ENCODE data around the gene RTN4.
"Not testable (repeated sequence)": the region's sequence is repeated elsewhere in the genome, so short reads cannot be mapped to it uniquely, and the experiment has no call there.

The RTN4 gene, protein sequence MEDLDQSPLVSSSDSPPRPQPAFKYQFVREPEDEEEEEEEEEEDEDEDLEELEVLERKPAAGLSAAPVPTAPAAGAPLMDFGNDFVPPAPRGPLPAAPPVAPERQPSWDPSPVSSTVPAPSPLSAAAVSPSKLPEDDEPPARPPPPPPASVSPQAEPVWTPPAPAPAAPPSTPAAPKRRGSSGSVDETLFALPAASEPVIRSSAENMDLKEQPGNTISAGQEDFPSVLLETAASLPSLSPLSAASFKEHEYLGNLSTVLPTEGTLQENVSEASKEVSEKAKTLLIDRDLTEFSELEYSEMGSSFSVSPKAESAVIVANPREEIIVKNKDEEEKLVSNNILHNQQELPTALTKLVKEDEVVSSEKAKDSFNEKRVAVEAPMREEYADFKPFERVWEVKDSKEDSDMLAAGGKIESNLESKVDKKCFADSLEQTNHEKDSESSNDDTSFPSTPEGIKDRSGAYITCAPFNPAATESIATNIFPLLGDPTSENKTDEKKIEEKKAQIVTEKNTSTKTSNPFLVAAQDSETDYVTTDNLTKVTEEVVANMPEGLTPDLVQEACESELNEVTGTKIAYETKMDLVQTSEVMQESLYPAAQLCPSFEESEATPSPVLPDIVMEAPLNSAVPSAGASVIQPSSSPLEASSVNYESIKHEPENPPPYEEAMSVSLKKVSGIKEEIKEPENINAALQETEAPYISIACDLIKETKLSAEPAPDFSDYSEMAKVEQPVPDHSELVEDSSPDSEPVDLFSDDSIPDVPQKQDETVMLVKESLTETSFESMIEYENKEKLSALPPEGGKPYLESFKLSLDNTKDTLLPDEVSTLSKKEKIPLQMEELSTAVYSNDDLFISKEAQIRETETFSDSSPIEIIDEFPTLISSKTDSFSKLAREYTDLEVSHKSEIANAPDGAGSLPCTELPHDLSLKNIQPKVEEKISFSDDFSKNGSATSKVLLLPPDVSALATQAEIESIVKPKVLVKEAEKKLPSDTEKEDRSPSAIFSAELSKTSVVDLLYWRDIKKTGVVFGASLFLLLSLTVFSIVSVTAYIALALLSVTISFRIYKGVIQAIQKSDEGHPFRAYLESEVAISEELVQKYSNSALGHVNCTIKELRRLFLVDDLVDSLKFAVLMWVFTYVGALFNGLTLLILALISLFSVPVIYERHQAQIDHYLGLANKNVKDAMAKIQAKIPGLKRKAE

DNA sequence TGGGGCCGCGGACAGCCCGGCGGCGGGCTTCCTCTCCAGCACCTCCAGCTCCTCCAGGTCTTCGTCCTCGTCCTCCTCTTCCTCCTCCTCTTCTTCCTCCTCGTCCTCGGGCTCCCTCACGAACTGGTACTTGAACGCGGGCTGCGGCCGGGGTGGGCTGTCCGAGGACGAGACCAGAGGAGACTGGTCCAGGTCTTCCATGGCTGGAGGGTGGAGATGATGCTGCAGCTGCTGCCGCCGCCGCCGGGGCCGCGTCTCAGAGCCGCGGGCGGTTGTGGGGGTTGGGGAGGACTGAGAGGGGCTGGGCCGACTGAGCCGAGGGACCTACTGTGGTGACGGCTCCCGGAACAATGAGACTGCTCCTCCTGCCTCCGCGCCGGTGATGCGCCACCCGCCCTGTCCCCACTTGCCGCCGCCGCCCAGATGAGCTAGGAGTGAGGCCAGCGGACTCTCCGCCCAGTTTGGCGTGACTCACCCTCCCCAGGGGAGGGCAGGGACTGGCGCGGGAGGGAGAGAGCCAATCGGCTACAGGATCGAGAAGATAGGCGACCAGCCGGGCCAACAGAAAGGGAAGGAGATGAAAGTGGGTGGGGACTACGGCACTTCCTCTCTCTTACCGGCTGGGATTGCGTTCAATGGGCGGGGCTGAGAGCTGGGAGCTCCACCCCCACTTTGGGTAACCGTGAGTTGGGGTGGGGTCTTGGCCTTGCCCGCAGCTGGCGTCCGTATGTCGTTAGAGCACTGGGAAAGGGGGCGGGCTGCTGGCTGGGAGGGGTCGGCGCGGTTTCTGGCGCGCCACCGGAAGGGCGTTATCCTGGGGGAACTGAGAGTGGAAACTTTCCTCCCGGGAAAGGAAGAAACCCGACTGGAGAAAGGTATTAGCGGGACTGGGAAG is at the start of gene RTN4:
Gene RTN4, minus strand, starts transcription at position 352 of the 895 bp plus-strand sequence. Its CDS starts 151 bp downstream, at position 201.
- in situ Hi-C loops (cut with MboI; ENCODE audit: low sequenced_read_pairs) = loop anchor here (25.0 kb wide), 1 partner anchor 112 kb away; no protein-coding TSS in a partner anchor

DNA sequence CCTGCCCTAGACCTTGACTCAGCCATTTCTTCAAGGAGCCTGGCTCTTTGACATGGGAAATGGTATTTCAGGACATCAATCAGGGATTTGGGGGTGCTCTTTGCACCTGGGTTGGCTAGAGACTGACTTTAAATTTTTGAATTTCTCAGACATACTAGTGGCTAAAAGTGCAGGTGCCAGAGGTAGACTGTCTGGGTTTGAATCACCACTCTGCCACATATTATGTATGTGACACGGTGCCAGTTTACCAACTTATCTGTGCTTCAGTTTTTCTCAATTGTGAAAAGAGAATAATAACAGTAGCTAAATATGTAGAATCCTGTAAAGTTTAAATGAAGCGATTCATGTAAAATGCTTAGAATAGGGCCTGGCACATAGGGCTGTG is 49.2 kb upstream of the RTN4 start:
- in situ Hi-C loops (cut with MboI; ENCODE audit: low sequenced_read_pairs) = no loop called here

DNA sequence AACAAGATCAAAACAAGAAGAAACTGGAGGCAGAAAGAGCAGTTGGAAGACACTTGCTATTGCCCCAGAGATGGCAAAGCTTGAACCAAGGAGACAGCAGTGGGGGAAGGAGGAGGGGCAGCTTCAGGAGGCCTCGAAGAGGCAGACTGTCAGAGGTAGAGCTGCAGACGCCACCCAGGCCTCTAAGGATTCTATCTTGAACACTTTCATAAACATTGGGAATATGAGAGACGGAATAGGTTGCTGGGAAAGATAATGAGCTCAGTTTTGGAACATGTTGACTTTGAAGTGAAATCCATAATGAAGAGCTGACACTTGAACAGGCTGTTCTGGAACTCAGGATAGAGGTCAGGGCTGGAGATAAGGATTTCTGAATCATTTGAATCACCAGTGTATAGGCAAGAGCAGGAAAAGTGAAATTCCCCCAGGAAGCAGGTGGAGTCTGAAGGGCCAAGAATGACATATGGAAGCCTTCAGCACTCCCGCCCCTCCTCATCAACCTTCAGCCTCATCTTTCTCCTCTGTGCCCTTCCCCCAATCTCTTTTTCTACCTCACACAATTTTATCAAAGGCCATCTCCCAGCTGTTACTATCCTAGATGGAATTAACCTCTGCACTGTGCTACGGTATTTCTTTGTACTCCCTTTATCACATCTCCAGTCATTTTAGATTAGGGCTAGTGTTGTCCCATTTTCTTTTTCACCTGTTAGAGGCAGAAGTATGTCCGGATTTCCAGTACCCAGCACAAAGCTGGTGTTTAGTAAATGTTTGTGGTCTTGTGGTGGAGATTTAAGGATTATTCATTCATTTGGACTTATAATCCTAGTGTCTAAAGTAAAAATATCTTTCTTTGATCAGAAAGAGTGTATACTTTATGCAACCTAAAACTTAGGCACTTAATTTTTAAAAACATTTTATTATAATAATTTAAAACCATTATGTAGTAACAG is 47.5 kb upstream of the RTN4 start:
- in situ Hi-C loops (cut with MboI; ENCODE audit: low sequenced_read_pairs) = no loop called here

DNA sequence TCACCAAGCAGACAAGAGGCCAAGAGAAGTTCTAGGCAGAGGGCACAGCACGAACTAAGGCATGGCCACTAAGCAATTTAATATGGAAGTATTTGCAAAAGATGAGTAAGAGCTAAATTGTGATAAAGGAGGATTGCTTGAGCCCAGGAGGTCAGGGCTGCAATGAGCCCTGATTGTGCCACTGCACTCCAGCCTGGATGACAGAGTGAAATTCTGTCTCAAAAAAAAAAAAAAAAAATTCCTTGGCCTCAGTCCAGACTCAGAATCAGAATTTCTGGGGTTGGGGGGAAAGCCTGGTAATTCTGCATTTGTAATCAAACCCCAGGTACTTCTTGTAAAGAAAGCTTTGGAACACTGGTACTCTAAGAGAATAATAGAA is 46.8 kb upstream of the RTN4 start:
- in situ Hi-C loops (cut with MboI; ENCODE audit: low sequenced_read_pairs) = no loop called here

DNA sequence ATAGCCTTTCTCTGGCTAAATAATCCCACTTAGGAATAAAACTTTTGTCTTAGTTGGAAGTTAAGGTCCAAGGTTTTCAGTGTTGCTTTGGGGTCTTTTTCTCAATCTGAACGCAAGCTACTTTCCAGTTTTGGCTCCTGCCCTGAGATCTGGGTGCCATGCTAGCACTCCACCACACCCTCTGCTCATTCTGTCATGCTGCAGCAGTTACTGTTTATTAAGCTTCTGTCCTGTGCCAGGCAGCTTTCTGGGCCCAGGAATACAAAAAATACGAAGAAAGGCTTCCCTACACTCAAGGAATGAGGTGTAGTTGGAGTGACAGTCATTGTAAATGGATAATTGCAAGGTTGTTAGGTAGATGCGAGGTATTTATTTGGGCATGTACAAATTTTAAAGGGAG is 46.3 kb upstream of the RTN4 start:
- in situ Hi-C loops (cut with MboI; ENCODE audit: low sequenced_read_pairs) = no loop called here

DNA sequence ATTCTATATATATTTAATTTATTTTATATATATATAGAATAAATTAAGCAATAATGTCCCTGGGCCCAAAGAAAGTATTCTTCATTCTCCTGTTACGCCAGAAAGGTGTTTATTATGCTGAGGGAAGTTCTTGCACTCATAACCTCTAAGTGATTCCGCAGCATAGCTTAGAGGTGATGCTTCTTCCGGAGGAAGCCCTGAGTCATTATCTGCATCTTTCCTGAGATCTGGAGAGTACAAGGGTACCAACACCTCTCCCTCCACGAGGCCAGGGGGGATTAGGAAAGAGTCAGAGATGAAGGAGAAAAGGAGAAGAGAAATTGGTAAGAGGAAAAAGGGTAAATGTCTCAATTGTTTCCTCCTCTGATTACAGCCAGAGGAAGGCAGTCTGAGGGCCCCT is 43.1 kb upstream of the RTN4 start:
- in situ Hi-C loops (cut with MboI; ENCODE audit: low sequenced_read_pairs) = no loop called here

DNA sequence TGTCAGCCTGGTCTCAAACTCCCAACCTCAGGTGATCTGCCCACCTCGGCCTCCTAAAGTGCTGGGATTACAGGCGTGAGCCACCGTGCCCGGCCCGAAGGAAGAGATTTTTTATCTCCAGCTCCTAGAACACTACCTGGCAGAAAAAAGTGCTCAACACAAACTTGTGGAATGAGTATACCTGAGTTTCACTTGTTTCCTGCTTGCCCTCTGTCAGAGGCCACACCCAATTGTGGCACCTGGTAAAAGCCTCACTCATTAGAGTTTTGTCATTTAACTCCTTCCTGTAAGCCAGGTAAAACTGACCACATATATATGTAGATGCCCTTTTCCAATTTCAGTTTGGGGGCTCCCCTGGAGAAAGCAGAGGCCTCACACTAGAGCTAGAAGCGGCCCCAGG is 42.2 kb upstream of the RTN4 start:
- in situ Hi-C loops (cut with MboI; ENCODE audit: low sequenced_read_pairs) = no loop called here

DNA sequence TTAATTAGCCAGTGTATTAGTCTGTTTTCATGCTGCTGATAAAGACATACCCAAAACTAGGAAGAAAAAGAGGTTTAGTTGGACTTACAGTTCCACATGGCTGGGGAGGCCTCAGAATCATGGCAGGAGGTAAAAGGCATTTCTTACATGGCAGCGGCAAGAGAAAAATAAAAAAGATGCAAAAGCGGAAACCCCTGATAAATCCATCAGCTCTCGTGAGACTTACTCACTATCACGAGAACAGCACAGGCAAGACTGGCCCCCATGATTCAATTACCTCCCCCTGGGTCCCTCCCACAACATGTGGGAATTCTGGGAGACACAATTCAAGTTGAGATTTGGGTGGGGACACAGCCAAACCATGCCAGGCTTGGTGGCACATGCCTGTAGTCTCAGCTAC is 41.4 kb upstream of the RTN4 start:
- in situ Hi-C loops (cut with MboI; ENCODE audit: low sequenced_read_pairs) = not testable (repeated sequence)

DNA sequence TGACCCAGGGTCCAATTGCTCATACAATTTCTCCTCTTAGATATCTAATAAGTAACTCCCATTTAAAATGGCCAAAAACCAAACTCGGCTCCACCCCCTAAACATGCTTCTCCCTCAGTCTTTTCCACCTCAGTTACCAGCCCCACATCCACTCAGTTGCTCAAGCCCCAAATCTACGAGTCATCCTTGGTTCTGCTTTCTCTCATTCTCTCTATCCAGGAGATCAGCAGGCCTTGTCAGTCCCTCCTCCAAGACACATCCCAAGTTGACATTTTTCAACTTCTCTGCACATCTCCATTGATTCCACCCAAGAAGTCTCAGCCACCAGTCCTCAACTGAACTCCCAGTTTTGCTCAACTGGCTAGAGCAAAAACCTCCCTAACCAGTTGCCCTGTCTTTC is 40.5 kb upstream of the RTN4 start:
- in situ Hi-C loops (cut with MboI; ENCODE audit: low sequenced_read_pairs) = no loop called here

DNA sequence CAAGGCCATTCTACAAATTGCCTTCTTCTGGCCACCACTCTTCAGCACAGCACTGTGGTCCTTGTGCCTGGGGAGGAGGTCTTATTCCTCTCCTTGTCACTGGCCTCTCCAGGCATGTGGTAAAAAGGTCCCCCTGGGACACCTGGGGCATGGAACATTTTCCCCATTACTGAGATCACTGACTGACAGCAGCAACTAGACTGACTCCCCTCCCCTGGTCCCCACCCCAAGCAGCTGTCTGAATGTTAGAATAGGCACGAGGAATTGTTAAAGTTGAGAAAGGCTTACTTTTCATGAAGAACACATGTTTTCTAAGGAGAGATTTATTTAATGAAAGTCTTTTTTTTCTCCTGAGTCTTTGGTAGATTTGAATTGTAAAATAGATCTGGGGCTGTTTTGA is 39.5 kb upstream of the RTN4 start:
- in situ Hi-C loops (cut with MboI; ENCODE audit: low sequenced_read_pairs) = no loop called here

DNA sequence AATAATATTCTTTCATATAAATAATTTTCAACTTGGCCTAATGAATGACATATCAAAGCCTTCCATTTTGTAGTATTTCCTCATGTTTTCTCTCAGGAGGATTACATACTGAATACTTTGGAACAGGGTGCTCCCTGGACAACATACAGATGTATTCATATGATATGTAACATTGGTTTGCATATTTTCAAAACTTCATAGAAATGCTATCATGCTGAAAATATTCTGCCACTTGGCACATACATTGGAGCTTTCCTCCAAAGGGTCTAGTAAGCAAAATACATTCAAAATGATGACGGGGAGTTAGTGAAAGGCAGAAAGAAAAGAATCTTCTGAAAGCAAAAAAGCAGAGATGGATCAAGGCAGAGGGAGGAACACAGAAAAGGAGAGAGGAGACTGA is 38.1 kb upstream of the RTN4 start:
- in situ Hi-C loops (cut with MboI; ENCODE audit: low sequenced_read_pairs) = no loop called here

DNA sequence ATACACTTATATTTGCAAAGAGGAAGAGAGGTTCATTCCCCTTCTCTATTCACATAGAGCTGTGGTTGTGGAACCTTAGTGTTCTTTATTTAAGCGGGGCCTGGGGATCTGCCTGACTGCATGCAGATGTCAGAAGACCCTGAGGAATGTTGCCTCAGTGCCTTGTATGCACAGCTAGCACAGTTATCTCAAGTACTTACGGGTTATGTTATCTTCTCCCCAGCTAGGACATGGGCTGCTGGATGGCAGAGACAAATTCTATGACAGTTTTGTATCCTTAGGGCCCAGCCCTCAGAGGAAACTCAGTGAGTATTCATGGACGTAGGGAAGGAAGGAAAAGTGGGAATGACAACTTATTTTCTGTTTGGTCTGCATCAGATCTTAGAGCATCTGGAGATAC is 37.7 kb upstream of the RTN4 start:
- in situ Hi-C loops (cut with MboI; ENCODE audit: low sequenced_read_pairs) = no loop called here

DNA sequence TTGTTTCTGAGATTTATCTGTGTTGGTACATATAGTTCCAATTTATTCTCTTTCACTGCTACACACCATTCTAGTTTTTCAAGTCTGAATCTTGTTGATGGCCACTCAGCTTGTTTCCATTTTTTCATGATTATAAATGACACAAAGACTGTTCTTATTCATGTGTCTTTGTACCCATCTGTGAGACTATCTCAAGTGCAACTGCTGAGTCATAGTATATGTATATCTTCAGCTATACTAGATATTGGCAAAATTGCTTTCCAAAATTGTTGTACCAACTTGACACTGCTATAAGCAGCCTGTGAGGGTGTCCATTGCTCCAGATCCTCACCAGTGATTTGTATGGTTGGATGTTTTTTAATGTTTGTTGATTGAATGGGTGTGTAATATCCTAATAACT is 37.2 kb upstream of the RTN4 start:
- in situ Hi-C loops (cut with MboI; ENCODE audit: low sequenced_read_pairs) = no loop called here

DNA sequence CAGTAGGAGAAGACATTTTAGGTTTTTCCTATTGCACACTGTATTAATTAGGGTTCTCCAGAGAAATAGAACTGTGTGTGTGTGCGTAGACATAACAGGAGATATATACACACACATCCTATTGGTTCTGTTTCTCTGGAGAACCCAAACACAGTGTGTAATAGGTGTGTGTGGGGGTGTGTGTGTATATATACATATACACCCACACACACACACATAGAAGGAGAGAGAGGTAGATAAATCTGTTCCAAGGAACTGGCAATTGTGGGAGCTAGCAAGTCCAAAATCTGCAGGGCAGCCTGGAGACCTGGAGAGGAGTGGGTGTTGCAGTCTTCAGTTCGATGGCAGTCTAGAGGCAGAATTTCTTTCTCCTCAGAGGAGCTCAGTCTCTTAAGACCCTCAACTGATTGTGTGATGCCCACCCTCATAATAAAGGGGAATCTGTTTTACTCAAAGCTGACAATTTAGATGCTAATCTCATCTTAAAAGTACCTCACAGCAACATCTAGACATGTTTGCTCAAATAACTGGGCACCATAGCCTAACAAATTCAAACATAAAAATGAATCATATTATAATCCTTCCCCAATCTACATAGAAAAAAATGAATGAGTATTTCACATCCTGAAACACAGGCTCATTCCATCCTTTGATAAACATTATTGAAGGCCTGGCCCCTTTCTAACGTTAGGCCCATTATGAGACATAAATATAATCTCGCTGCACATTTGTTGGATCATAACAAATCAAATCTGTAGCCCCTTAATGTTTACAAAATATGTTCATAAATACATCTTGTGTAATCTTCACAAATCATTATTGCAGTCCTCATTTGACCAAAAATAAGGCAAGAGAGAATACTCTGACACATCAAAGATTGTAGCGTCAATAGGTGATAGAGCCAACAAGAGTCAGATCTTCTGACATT is 35.1 kb upstream of the RTN4 start:
- in situ Hi-C loops (cut with MboI; ENCODE audit: low sequenced_read_pairs) = no loop called here

DNA sequence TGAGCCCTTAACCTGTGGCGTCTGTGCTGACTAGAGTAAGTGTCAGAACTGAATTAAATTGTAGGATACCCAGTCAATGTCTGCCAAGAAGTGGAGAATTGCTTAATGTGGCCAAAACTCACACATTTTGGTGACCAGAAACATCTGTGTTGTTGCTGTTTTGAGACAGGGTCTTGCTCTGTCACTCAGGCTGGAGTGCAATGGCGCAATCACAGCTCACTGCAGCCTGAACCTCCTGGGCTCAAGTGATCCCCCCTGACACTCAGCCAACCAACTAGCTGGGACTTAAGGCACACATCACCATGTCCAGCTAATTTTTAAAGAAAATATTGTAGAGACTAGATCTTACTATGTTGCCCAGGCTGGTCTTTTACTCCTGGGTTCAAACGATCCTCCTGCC is 34.4 kb upstream of the RTN4 start:
- in situ Hi-C loops (cut with MboI; ENCODE audit: low sequenced_read_pairs) = no loop called here

DNA sequence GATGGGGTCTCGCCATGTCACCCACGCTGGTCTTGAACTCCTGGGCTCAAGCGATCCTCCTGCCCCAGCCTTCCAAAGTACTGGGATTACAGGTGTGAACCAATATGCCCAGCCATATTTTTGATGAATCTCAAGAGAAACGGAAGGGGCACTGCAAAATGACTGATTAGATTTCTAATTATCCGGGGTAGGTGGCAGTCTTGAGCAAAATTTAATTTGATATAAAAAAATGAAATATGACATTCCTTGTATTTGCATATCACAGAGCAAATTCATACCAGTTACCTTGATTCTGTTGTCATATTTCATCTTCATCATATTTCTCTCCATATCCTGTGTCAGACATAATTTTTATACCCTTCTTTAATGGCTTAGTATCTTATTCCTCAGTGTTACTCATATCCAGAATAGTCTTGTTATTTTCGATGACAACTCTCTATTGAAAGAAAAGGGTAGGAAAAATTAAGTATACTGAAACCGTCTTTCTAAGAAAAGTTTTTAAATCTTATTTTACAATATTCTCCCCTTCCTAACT is 30.0 kb upstream of the RTN4 start:
- in situ Hi-C loops (cut with MboI; ENCODE audit: low sequenced_read_pairs) = no loop called here

DNA sequence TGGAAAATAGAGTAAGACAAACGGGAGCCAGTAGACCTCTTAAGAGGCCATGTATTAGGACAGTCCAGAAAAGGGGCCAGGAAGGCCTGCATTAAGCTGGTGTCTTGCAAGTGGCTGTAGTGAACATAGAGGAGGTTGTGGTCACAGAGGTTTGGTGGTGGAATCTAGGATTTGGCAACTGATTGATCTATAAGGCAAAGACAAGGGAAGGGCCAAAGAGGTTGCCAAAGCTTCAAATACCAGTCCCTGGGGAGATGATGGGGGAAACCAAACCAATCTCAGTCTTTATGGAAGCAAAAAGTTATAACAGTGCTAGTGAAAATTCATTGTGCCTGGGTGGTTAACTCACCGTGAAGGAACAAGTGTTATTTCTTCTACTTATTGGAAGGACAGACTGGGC is 28.7 kb upstream of the RTN4 start:
- in situ Hi-C loops (cut with MboI; ENCODE audit: low sequenced_read_pairs) = no loop called here

DNA sequence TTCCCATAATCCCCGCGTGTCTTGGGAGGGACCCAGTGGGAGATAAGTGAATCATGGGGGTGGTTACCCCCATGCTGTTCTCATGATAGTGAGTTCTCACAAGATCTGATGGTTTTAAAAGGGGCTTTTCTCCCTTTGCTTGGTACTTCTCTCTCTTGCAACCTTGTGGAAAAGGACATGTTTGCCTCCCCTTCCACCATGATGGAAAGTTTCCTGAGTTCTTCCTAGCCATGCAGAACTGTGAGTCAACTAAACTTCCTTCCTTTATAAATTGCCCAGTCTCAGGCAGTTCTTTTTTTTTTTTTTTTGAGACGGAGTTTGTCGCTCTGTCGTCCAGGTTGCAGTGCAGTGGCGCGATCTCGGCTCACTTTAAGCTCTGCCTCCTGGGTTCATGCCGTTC is 26.5 kb upstream of the RTN4 start:
- in situ Hi-C loops (cut with MboI; ENCODE audit: low sequenced_read_pairs) = no loop called here

Data from HL-60/S4 treated with phorbol 12-myristate 13-acetate at 8.2 ng/mL for 4 days and 3 days (cell line).